ENCODE results near the gene PTPRG. TPM values are rescaled to one million over a fixed set of nuclear protein-coding genes. Genes with fewer than 3 reads are reported as not detected.

The PTPRG gene
- total RNA-seq, 2 experiments from 2014 or later: 0.13 to 0.70 TPM

GRCh38 chr3:62051506-62051905 is 490.1 kb downstream of the PTPRG start:
- no peak for TF ChIP-seq EZH2phosphoT487 (IDR thresholded peaks at IDR 0.05; ENCODE audit: borderline replicate concordance, low read depth, low read length)
- TF ChIP-seq, protein P1, sequence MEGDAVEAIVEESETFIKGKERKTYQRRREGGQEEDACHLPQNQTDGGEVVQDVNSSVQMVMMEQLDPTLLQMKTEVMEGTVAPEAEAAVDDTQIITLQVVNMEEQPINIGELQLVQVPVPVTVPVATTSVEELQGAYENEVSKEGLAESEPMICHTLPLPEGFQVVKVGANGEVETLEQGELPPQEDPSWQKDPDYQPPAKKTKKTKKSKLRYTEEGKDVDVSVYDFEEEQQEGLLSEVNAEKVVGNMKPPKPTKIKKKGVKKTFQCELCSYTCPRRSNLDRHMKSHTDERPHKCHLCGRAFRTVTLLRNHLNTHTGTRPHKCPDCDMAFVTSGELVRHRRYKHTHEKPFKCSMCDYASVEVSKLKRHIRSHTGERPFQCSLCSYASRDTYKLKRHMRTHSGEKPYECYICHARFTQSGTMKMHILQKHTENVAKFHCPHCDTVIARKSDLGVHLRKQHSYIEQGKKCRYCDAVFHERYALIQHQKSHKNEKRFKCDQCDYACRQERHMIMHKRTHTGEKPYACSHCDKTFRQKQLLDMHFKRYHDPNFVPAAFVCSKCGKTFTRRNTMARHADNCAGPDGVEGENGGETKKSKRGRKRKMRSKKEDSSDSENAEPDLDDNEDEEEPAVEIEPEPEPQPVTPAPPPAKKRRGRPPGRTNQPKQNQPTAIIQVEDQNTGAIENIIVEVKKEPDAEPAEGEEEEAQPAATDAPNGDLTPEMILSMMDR (conservative IDR thresholded peaks at IDR 0.05; ENCODE audit: low read length): peak; percentile 72
- H3K9me3 ChIP-seq (ENCODE audit: low read length): no peaks in the 10 kb centered on the region
- BruUV-seq (replicated peaks): no TSS peak
- no peaks in the 10 kb centered on the region for H3K36me3 ChIP-seq (ENCODE audit: insufficient read depth, low read length)
- H3K4me3 ChIP-seq (ENCODE audit: low read depth, low read length, poor library complexity, severe bottlenecking): no peak overlapping the region
- peak; percentile 6 for DNase-seq (ENCODE audit: low spot score)
- H4K20me1 ChIP-seq (ENCODE audit: insufficient read depth, low read length): no peaks in the 10 kb centered on the region
- CTCF ChIA-PET (ENCODE audit: unreplicated experiment): no interaction called here
- H3K9me2 ChIP-seq (ENCODE audit: insufficient read depth, low read length): no peaks in the 10 kb centered on the region
- intact Hi-C loops (cut with micrococcal nuclease; ENCODE audit: unreplicated experiment): no loop called here
- H3K27ac ChIP-seq (ENCODE audit: low read depth, low read length, poor library complexity, severe bottlenecking): no peak overlapping the region
- no peak overlapping the region for H3K4me2 ChIP-seq (ENCODE audit: low read length)
- POLR2A ChIA-PET: no interaction called here
- H3K79me2 ChIP-seq (ENCODE audit: insufficient read depth, low read depth, low read length): no peaks in the 10 kb centered on the region
- no peak overlapping the region for H2AFZ ChIP-seq (ENCODE audit: low read length)
- no peaks in the 10 kb centered on the region for H3K4me1 ChIP-seq (ENCODE audit: insufficient read depth, low read length, poor library complexity, severe bottlenecking)

- no peaks in the 10 kb centered on the region for H3K9me2 ChIP-seq (ENCODE audit: insufficient read depth, low read length)
- CTCF ChIA-PET (ENCODE audit: unreplicated experiment): no interaction called here
- DNase-seq (ENCODE audit: low spot score): no peak
- no TSS peak for BruUV-seq (replicated peaks)
- no peak overlapping the region for H3K27ac ChIP-seq (ENCODE audit: low read depth, low read length, poor library complexity, severe bottlenecking)
- intact Hi-C loops (cut with micrococcal nuclease; ENCODE audit: unreplicated experiment): no loop called here
- no peaks in the 10 kb centered on the region for H4K20me1 ChIP-seq (ENCODE audit: insufficient read depth, low read length)
- POLR2A ChIA-PET: no interaction called here
- no peak overlapping the region for H2AFZ ChIP-seq (ENCODE audit: low read length)
- H3K4me1 ChIP-seq (ENCODE audit: insufficient read depth, low read length, poor library complexity, severe bottlenecking): no peaks in the 10 kb centered on the region
- H3K9me3 ChIP-seq (ENCODE audit: low read length): no peaks in the 10 kb centered on the region
- H3K36me3 ChIP-seq (ENCODE audit: insufficient read depth, low read length): no peaks in the 10 kb centered on the region
- H3K79me2 ChIP-seq (ENCODE audit: insufficient read depth, low read depth, low read length): no peaks in the 10 kb centered on the region
- no peak overlapping the region for H3K4me3 ChIP-seq (ENCODE audit: low read depth, low read length, poor library complexity, severe bottlenecking)
- no peak overlapping the region for H3K4me2 ChIP-seq (ENCODE audit: low read length)
- TF ChIP-seq, protein P1 (conservative IDR thresholded peaks at IDR 0.05; ENCODE audit: low read length): no peak
- TF ChIP-seq EZH2phosphoT487 (IDR thresholded peaks at IDR 0.05; ENCODE audit: borderline replicate concordance, low read depth, low read length): no peak
Observed at GRCh38 chr3:62052331-62052730, 491.0 kb downstream of the PTPRG start.

- Histone ChIP-seq H3K79me2 (ENCODE audit: insufficient read depth, low read depth, low read length) (no peaks in the 10 kb centered on the region), H3K4me1 (ENCODE audit: insufficient read depth, low read length, poor library complexity, severe bottlenecking) (no peaks in the 10 kb centered on the region), H3K4me2 (ENCODE audit: low read length) (no peak overlapping the region), H4K20me1 (ENCODE audit: insufficient read depth, low read length) (no peaks in the 10 kb centered on the region), H3K36me3 (ENCODE audit: insufficient read depth, low read length) (no peaks in the 10 kb centered on the region), H3K27ac (ENCODE audit: low read depth, low read length, poor library complexity, severe bottlenecking) (no peak overlapping the region), H3K4me3 (ENCODE audit: low read depth, low read length, poor library complexity, severe bottlenecking) (no peak overlapping the region), H3K9me3 (ENCODE audit: low read length) (no peaks in the 10 kb centered on the region), H2AFZ (ENCODE audit: low read length) (no peak overlapping the region), H3K9me2 (ENCODE audit: insufficient read depth, low read length) (no peaks in the 10 kb centered on the region)
- ChIA-PET POLR2A (no interaction called here), CTCF (ENCODE audit: unreplicated experiment) (no interaction called here)
- no peak for TF ChIP-seq EZH2phosphoT487 (IDR thresholded peaks at IDR 0.05; ENCODE audit: borderline replicate concordance, low read depth, low read length)
- TF ChIP-seq, protein P1 (conservative IDR thresholded peaks at IDR 0.05; ENCODE audit: low read length): no peak
- no TSS peak for BruUV-seq (replicated peaks)
- DNase-seq (ENCODE audit: low spot score): no peak
- intact Hi-C loops (cut with micrococcal nuclease; ENCODE audit: unreplicated experiment): no loop called here
Observed at GRCh38 chr3:62056658-62057057, 495.3 kb downstream of the PTPRG start.
